B cell (primary cell): ENCODE data around the gene MORN1. TPM values are rescaled to one million over a fixed set of nuclear protein-coding genes. Genes with fewer than 3 reads are reported as not detected.
A peak's percentile ranks its signal among the peaks of the same experiment; 100 is the strongest.

Experiments used
- ATAC-seq: fragments of 200-7000 bp; cut with Tn5 transposase; one replicate; pipeline ENCODE4 v1.10.0; 2021; ENCODE audit warnings: low read depth, mild to moderate bottlenecking, moderate number of reproducible peaks, moderate library complexity
- CTCF ChIA-PET: fragments of 350-600 bp; sonication (Branson Sonifier 250); formaldehyde crosslinking; loops from one replicate; lab custom pipeline; 2021; ENCODE audit warnings: antibody characterized with exemption, inconsistent platforms; lab: Charles Lee
- POLR2A ChIA-PET: fragments of 350-600 bp; sonication (Branson Sonifier 250); formaldehyde crosslinking; loops from one replicate; lab custom pipeline; 2021; ENCODE audit warnings: antibody characterized with exemption; lab: Charles Lee
- DNase-seq: peaks from one replicate; pipeline ENCODE4 v3.0.0; 2013
- H2AFZ ChIP-seq: 2 replicates; pipeline ENCODE4 v1.6.1; 2012; ENCODE audit warnings: mild to moderate bottlenecking, low read depth, low read length; ENCODE audit not compliant: insufficient read depth, poor library complexity, severe bottlenecking
- H3K27ac ChIP-seq, 2 donors: 1 replicate in 1 of 2; 2 replicates in 1 of 2; pipeline ENCODE4 v1.5.1; 2012 to 2013; ENCODE audit warnings: low read length in 2 of 2, mild to moderate bottlenecking in 2 of 2, moderate library complexity in 1 of 2
- H3K27me3 ChIP-seq, 4 experiments: fragments of 200-600 bp in 1 of 4; sonication (generic) in 1 of 4; replicated peaks in 1 of 4; 1 replicate in 2 of 4; 2 replicates in 2 of 4; pipeline versions ENCODE4 v1.6.1 to v1.7.0; 2013 to 2016; ENCODE audit warnings: low read length in 3 of 4, mild to moderate bottlenecking in 2 of 4, mixed read lengths in 1 of 4, moderate library complexity in 1 of 4; ENCODE audit not compliant: insufficient read depth in 4 of 4, control insufficient read depth in 3 of 4; ENCODE audit errors: control extremely low read depth in 1 of 4
- H3K36me3 ChIP-seq, 2 experiments: replicated peaks in 1 of 2; 1 replicate in 1 of 2; 2 replicates in 1 of 2; pipeline versions ENCODE4 v1.6.1 to v1.7.1; 2013; ENCODE audit warnings: low read length in 1 of 2; ENCODE audit not compliant: insufficient read depth in 2 of 2, control insufficient read depth in 1 of 2; ENCODE audit errors: control extremely low read depth in 1 of 2, extremely low read depth in 1 of 2
- H3K4me1 ChIP-seq, 2 donors: fragments of 200-600 bp in 1 of 2; sonication (generic) in 1 of 2; 1 replicate in 1 of 2; 2 replicates in 1 of 2; pipeline versions ENCODE4 v1.5.1 to v1.6.1; 2013 to 2017; ENCODE audit warnings: low read length in 2 of 2; ENCODE audit not compliant: control insufficient read depth in 2 of 2, insufficient read depth in 2 of 2
- H3K4me2 ChIP-seq: replicated peaks from 2 replicates; pipeline ENCODE3; 2012; ENCODE audit warnings: mild to moderate bottlenecking, low read depth, low read length; ENCODE audit not compliant: poor library complexity, severe bottlenecking
- H3K4me3 ChIP-seq, 5 experiments: fragments of 200-600 bp in 1 of 5; sonication (generic) in 1 of 5; 1 replicate in 3 of 5; 2 replicates in 2 of 5; pipeline versions ENCODE4 v1.5.1 to v1.7.0; 2011 to 2016; ENCODE audit warnings: low read length in 4 of 5, mild to moderate bottlenecking in 4 of 5, low read depth in 2 of 5, control low read depth in 1 of 5, moderate library complexity in 1 of 5; ENCODE audit not compliant: insufficient read depth in 1 of 5; ENCODE audit errors: control extremely low read depth in 1 of 5, extremely low read depth in 1 of 5
- H3K79me2 ChIP-seq: fragments of 200-600 bp; sonication (generic); one replicate; pipeline ENCODE4 v1.6.0; 2016; ENCODE audit warnings: low read length; ENCODE audit not compliant: control insufficient read depth, insufficient read depth
- H3K9ac ChIP-seq: fragments of 200-600 bp; sonication (generic); 2 replicates; pipeline ENCODE4 v1.6.1; 2017; ENCODE audit warnings: mild to moderate bottlenecking, low read length, moderate library complexity
- H3K9me3 ChIP-seq, 3 donors: one replicate each; pipeline versions ENCODE4 v1.6.1 to v1.7.1; 2013; ENCODE audit warnings: low read length in 2 of 3; ENCODE audit not compliant: control insufficient read depth in 2 of 3, insufficient read depth in 1 of 3; ENCODE audit errors: control extremely low read depth in 1 of 3
- H4K20me1 ChIP-seq: 2 replicates; pipeline ENCODE4 v1.6.0; 2012; ENCODE audit warnings: mild to moderate bottlenecking, low read length; ENCODE audit not compliant: insufficient read depth, control insufficient read depth, poor library complexity, severe bottlenecking
- H3K27ac Mint-ChIP-seq: one replicate; pipeline ENCODE4 v1.8.0; 2021; ENCODE audit warnings: mixed read lengths
- H3K27me3 Mint-ChIP-seq: one replicate; pipeline ENCODE4 v1.8.0; 2021; ENCODE audit warnings: mixed read lengths
- H3K4me1 Mint-ChIP-seq: one replicate; pipeline ENCODE4 v1.8.0; 2021; ENCODE audit warnings: mixed read lengths
- H3K4me3 Mint-ChIP-seq: one replicate; pipeline ENCODE4 v1.8.0; 2021; ENCODE audit warnings: mixed read lengths
- H3K9me3 Mint-ChIP-seq: one replicate; pipeline ENCODE4 v1.8.0; 2022; ENCODE audit warnings: mixed read lengths; ENCODE audit not compliant: insufficient read depth
- CTCF ChIP-seq: fragments of 200-600 bp; IDR thresholded peaks from one replicate; pipeline ENCODE4 v1.8.0; 2022; ENCODE audit warnings: antibody characterized with exemption, mild to moderate bottlenecking
- EZH2 ChIP-seq: IDR thresholded peaks from 2 replicates; pipeline ENCODE4 v1.6.1; 2012; ENCODE audit warnings: borderline replicate concordance, low read depth, mild to moderate bottlenecking, moderate library complexity, low read length; ENCODE audit not compliant: insufficient read depth, poor library complexity, severe bottlenecking
- WGBS: methylation state at CpG from one replicate; pipeline ENCODE4 v1.1.5; 2013; ENCODE audit warnings: missing lambda C conversion rate; ENCODE audit not compliant: insufficient coverage; 5-methylcytosine and 5-hydroxymethylcytosine counted together
- intact Hi-C: fragments of 100-400 bp; cut with micrococcal nuclease; formaldehyde crosslinking; loops from one replicate; pipeline ENCODE4 v1.10.0; 2022
- polyA plus RNA-seq: library from polyadenylated mRNA; depleted of rRNA; stranded (reverse); fragments of >200 nt; gene quantifications from 2 replicates; pipeline ENCODE4 v1.2.3, GENCODE V29; 2012
- total RNA-seq, 2 donors: library from RNA; stranded (reverse); fragments of 120-200 nt in 1 of 2; gene quantifications; 1 replicate in 1 of 2; 2 replicates in 1 of 2; pipeline versions ENCODE4 v1.2.3 to v1.2.4, GENCODE V29; 2013 to 2022

MORN1 gene
- total and polyA plus RNA-seq, 2 donors (not counting 1 experiment from before 2014, with no cell fraction given): 10.2 to 32.6 TPM

GRCh38 chr1:2382621-2383361 lies 8.6 kb downstream of the MORN1 start:
- H3K9me3 Mint-ChIP-seq: no peaks in the 10 kb centered on the region
- Histone ChIP-seq H3K4me3 (no peak overlapping the region), H3K79me2 (no peaks in the 10 kb centered on the region), H3K36me3 (no peaks in the 10 kb centered on the region), H3K4me2 (peak overlapping the region; percentile 27), H3K27me3 (no peaks in the 10 kb centered on the region), H2AFZ (no peak overlapping the region), H4K20me1 (no peaks in the 10 kb centered on the region), H3K9ac (no peak overlapping the region), H3K27ac (no peak overlapping the region), H3K4me1 (peaks cover 29 to 53% of the 10 kb centered on the region in 2 donors), H3K9me3 (peaks cover 0 to 13% (median 2%) of the 10 kb centered on the region in 3 donors)
- peak; percentile 38 for TF ChIP-seq CTCF
- no peak for TF ChIP-seq EZH2
- DNase-seq: peak; percentile 55
- ATAC-seq: peak; percentile 29
- 55% methylated on average over 11 of the region's 13 CpGs for WGBS
- peaks cover 23% of the 10 kb centered on the region for H3K4me1 Mint-ChIP-seq
- intact Hi-C loops: loop anchor here (5.0 kb wide), 1 partner anchor 250 kb away; no protein-coding TSS in a partner anchor
- CTCF ChIA-PET: interaction anchor here (0.5 to 12.5 kb wide), 18 partner anchors 8 to 543 kb away, joined by 3 to 295 read pairs (median 7); partner anchors contain the start of genes FAAP20, MORN1, RER1 and SKI
- no peak overlapping the region for H3K4me3 Mint-ChIP-seq
- no peaks in the 10 kb centered on the region for H3K27me3 Mint-ChIP-seq
- peak overlapping the region; percentile 50 for H3K27ac Mint-ChIP-seq
- POLR2A ChIA-PET: interaction anchor here (1.1 to 2.0 kb wide), 2 partner anchors 188 to 191 kb away, joined by 3 to 24 read pairs; partner anchors contain the start of gene FAAP20
